Stimulated activated CD8-positive, alpha-beta memory T cell treated with anti-CD3 and anti-CD28 coated beads, Interleukin-15, amount 100 ng/mL, for 4 hours (primary cell): Measurements from ENCODE around the gene CRY2.
"Not testable (repeated sequence)": the region's sequence is repeated elsewhere in the genome, so short reads cannot be mapped to it uniquely, and the experiment has no call there.

Experiments
- DNase-seq, 2 donors: peaks; one replicate each; pipeline ENCODE4 v3.0.0-alpha.2; 2020; ENCODE audit warnings: low read depth in 2 of 2

The CRY2 gene

DNA sequence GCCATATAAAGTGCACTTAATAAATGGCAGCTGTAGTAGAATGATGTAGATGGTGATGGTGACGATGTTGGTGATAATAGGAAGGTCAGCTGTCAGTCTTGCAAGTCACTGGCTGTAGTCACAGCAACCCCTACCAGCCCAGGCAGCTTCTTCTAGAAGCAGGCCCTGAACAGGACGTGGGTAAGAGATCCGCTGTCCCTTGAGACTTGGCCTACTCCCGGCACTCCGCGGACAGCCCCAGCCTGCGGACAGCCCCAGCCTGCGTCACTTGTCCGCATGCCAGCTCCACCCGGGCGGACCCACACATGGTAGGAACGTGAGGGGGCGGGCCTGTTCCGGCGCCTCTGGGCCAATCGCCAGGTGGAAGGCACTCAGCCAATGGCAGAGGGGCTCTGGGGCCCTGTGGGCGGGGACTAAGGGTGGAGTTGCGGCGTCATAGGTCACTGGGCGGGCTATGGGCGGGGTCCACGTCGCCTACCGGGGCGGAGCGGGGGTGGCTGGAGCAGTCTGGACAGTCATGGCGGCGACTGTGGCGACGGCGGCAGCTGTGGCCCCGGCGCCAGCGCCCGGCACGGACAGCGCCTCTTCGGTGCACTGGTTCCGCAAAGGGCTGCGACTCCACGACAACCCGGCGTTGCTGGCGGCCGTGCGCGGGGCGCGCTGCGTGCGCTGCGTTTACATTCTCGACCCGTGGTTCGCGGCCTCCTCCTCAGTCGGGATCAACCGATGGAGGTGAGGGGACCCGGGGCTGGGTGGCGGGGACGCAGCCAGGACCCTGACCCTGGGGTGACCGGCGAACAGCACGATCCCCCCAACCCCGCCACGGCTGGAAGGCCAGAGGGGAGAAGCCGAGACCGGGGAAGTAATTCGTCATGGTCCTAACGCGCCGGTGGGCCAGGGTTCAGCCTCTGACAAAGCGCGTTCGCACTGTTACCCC lies at the start of gene CRY2:
TSS of gene CRY2 (plus strand) at position 502 of the 937 bp plus-strand sequence. CDS start at position 518, 16 bp downstream.
- DNase-seq: peak; percentile 97 to 98

DNA sequence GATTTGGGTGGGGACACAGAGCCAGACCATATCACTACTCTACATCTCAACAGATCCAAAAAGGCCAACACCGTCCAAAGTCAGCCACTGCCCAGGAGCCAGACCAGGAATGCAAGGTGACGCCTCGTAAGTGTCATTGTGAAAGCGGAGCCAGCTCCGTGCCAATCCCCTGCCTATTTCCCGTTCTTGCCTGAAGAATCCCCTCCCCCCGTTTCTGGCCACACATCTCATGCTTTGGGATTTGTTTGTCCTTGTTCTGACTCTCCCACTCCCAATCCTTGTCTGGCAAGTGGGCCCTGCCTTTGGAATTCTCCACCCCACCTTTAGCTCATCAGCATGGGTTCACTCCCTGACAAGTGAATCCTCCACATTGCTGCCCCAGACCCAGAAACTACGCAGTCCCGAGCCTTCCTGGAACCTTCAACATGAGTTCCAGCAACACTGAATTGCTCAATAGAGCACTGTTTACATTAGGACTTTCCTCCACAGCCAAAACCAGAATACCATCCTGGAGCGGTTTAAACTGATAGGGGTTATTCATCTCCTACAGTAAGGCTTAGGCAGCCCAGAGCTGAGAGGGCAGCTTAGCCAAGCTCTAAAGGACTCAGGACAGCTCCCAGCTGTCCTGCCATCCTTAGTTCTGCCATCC lies 48.4 kb upstream of the CRY2 start:
- DNase-seq: no peak

DNA sequence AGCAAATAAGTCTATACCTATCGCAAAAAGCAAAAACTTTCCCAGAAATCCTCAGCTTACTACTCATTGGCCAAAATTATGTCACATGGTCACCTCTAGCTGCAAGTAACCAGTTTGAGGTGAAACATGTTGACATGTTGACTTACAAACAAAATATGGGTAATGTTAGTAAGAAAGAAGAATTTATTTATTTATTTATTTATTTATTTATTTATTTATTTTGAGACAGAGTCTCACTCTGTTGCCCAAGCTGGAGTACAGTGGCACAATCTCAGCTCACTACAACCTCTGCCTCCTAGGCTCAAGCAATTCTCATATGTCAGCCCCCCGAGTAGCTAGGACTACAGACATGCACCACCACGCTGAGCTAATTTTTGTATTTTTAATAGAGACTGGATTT lies 47.7 kb upstream of the CRY2 start:
- no peak for DNase-seq

DNA sequence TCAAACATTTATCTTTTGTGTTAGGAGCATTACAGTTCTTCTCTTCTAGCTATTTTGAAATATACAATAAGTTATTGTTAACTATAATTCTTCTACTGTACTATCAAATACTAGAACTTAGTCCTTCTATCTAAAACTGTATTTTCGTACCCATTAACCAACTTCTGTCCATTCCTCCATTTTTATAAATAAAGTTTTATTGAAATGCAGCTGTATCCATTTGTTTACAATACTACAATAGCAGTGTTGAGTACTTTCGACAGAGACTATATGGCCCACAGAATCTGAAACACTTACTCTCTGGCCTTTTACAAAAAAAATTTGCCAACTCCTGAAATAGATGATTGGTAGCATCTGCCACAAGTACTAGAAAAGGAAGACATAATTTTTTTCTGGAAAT lies 47.0 kb upstream of the CRY2 start:
- no peak for DNase-seq

DNA sequence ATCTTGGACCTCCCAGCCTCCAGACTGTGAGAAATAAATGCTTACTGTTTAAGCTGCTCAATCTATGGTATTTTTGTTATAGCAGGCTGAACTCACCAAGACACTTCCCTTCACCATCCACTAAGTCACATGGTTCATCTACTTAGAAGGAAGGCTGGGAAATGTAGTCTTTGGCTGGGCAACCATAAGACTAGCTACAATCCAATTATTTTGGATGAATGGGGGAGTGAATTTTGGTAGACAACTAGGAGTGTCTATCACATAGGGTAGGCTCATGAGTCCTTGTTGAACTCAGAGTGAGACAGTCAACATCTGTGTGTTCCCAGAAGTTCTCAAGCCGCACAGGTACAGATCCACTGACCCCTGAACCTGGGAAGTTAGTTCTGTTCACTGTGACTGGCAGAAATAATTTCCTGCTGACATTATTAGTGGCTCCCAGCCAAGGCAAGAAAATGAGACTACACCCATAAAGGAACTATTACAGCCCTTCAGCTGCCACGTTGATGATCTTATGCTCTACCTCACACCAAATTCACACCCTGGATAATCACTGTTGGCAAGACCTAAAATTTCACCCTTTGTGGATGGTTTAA lies 45.5 kb upstream of the CRY2 start:
- no peak for DNase-seq

DNA sequence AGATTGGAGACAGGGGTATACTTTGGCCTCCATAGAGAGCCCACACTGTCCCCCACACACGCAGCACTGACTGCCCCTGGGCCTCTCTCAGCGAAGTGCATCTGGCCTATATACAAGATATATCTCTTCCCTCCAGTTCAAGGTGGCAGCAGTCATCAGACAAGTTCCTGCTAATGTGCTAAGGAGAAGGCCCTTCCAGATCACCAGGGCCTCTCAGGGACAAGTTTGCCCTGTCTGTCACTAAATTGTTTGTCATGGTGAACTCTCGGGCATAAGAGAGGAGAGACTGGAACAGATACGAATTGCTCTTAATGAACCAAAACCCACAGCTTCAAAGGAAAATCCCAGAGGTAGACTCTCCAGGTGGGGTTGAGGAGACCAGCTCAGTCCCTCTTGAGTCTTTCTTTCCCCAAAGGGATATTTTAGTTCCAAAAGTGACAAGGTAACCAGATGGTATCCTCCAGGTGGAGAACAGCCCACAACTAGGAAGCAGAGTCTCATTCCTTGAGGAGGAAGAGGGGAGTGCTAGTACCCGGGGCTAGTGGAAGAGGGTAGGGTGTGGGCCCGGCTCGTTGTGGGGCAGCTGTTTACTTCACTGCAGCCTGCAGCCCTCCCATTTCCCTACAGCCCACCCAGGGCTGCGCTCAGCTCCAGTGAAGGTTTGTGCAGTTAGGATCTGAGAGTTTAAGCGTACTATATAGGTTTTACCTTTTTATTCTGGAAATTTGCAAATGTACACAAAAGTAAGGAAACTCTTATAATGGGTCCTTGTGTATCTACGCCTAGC lies 44.6 kb upstream of the CRY2 start:
- no peak for DNase-seq

DNA sequence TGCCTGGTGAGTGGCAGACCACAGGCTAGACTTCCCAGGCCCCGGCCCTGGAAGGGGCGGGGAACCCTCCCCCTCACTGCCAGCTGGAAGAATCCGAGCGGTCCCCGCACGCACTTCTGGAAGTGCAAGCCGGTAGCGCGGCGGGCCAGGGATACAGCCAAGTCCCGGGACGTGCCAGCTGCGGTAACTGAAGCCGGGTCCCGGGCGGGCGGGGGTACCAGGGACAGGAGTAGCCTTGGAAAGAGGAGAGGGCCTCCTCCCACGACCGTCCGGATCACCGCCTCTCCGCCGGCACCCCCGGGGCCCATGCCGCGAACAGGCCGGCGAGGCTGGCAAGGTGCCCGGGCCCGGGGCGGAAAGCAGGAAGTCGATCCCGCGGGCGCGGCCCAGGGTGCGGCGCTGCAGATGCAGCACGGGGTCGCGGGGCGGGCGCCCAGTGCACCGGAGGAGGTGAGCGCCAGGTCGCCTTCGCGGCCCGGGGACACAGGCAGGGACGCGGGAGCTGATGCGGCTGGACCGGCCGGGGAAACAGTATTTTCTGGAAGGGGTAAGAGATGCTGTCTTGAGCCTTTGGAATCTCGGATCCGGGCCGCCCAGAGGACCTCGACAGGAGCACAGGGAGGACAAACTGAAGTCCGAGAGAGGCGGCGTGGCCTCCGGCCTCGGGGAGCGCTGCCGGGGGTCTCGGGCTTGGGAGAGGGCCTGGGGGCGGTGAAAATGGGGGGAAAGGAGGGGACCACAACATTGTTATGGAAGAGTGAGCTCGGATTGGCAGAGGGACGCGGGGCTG lies 43.1 kb upstream of the CRY2 start:
- DNase-seq: peak; percentile 11 to 35

DNA sequence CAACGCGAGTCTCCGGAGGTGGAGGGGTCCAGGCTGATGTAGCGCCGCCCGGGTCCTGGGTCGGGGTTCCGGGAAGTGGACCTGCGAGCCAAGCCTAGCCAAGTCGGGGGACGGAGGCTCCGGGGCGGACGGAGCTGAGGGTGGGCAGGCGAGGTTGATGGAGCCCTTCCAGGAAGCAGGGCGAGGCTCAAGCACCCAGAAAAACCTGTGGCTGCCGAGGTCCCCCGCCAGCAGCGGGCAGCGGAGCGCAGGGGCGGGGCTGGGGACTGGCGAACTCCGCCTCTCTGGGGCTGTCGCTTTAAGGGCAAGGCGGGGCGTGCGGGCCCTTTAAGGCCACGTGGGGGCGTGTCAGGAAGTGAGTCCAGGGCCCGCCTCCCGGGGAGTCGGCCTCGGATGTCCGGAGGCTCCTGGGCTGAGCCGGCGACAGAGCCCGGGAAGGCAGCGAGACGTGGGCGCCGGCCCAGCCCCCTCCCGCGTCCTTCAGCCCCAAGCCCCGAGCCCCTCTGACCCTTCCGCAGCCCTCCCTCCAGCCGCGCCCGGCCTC lies 42.4 kb upstream of the CRY2 start, which contains the start of gene SLC35C1:
TSS of gene SLC35C1 (plus strand) at position 389 of the 544 bp plus-strand sequence. CDS start 653 bp downstream, outside the sequence.
- peak; percentile 89 to 91 for DNase-seq

DNA sequence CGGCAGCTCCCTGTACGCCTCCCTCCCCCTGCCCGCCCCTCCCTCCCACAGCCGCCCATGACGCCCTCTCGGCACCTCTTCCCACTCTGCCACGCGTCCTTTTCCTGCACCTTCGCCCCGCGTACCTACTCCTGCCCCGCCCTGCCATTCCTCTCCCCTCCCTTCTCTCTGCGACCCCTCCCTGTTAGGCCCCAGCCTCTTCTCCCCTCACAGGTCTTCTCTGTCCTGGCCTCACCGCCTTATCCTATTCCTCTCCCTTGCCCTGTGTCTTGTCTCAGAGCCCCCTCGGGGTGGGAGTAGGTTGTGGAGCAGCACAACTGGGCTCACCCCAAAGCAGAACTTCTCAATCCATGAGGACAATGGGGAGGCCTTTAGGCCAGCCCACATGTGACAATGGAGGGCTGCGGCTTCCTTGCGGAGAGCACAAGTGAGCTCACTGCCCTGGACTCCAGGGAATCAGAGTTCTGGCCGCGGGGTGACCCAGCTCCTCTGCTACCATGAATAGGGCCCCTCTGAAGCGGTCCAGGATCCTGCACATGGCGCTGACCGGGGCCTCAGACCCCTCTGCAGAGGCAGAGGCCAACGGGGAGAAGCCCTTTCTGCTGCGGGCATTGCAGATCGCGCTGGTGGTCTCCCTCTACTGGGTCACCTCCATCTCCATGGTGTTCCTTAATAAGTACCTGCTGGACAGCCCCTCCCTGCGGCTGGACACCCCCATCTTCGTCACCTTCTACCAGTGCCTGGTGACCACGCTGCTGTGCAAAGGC lies 41.8 kb upstream of the CRY2 start:
- DNase-seq: peak in 1 of 2 donors; percentile 10

DNA sequence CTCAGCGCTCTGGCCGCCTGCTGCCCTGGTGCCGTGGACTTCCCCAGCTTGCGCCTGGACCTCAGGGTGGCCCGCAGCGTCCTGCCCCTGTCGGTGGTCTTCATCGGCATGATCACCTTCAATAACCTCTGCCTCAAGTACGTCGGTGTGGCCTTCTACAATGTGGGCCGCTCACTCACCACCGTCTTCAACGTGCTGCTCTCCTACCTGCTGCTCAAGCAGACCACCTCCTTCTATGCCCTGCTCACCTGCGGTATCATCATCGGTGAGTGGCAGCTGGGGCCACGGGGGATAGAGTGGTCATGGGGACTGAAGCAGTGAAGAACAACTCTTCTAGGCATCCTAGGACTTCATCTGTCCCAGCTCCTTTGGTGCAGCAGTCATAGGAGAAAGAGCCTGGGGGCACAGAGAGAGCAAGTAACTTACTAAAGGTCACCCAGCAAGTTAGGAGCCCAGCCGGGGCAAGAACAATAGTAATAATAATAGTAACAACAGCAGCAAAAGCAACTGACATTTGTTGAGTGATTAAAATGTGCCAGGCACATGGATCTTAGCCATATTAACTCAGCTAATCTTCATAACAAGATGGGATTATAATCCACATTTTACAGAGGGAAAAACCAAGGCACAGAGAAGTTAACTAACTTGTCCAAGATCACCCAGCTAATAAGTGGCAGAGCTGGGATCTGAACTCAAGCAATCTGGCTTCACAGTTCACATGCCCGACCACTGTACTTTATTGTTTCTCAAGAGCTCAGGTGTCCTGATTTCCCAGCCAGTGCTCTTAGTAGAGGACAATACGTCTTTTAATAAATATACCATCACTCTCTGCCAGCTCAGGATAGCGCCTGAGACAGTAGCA lies 41.0 kb upstream of the CRY2 start:
- DNase-seq: no peak

DNA sequence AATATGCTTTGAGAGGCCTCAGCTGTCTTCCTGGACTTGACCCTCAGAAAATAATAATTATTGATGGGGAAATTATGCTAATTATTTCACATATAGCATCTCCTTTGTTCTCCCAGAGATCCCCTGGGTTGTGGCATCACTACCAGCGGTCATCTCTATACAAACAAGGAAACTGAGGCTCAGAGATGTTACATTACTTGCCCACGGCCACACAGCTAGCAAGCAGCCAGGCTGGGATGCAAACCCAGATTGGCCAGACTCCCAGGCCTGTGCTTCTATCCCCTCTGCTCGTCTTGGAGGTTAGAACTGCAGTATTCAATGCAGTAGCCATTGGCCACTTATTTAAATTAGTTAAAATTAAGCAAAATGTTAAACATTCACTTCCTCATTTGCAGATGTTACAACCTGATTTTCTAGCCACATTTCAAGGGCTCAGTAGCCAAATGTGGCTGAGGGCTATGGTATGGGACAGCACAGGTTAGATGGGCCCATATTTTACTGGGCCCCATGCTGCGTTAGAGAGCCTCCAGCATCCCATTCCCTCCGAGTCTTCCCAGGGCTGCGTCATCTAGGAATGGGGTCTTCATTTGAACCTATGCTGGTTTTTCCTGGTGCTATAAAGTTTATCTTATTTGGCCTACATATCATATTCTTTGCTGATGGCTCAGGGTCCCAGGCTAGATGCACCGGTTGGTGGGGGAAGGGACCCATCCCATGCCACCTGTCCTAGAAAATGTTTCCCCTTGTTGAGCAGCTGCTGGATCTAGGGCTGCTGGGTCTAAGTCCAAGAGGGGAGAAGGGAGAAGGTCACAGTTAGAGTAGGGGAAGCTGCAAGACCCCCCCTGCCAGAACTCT lies 40.1 kb upstream of the CRY2 start:
- DNase-seq: no peak

DNA sequence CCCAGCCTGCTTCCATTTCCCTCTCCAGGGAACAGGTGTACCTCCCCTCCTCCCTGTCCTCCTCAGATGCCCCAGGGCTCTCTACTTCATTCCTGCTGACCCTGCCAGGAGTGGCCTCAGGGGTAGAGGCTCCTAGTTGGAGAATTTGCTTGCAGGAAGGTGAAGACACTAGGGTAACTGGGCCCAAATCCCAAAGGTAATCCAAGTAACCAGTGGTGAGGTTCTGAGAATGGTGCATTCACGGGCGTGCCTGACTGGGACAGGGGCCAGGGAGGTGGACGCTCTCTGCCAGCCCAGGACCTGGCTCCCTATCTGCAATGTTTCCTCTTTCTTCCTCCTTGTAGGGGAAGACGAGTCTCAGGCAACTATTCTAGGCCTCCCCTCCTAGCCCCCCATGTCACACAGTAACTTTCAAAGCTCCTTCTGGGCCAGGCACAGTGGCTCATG lies 39.5 kb upstream of the CRY2 start:
- no peak for DNase-seq

DNA sequence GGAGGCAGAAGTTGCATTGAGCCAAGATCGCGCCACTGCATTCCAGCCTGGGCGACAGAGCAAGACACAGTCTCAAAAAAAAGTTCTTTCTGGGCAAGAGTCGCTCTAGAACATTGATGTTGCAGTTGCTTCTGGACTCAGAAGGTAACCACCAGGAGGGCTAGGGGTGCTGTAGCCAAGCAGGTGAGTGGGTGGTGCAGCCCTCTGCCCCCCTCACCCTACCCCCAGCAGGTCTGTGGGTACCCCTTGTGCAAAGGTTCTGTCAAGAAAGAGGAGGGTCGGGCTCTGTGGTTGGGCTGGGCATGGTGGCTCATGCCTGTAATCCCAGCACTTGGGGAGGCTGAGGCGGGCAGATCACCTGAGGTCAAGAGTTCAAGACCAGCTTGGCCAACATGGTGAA lies 38.8 kb upstream of the CRY2 start:
- DNase-seq: not testable (repeated sequence)

DNA sequence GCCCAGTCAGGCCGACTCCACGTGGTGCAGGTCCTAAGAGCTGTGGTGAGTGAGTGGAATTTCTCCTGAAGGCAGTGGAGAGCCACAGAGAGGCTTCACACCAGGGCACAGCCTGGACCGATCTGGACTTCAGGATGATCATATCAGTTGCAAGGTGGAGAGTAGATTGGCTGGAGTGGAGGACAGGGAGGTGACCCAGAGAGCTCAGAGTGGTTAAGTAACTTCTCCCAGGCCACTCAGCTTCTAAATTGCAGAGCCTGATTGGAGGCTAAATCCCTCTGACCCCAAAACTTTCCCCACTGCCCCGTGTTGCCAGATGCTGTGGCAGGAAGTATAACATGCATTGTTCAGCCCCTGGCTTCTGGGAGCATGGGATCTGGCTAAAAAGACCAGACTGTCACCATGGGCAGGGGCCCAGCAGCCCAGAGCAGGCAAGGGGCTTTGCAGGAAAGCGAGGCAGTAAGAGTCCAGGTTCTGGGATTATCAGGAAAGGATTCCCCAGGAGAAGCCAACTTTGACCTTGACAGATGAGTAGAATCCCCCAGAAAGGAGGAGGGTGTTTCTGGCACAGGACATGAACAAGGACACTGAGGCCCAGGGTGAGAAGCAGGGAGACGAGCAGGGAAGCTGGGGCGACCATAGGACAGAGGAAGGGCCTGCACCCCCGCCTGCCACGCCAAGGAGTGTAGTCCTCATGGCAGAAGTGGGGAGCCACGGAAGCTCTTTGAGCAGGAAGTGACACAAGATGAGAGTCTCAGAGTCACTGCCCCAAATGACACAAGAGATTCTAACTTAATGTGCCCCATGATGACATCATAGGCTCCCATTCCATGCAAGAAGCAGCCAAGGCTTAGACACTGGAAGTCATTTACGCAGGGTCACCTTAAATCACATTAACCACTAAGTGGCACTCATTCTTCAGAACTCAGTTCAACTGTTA lies 37.5 kb upstream of the CRY2 start:
- no peak for DNase-seq

DNA sequence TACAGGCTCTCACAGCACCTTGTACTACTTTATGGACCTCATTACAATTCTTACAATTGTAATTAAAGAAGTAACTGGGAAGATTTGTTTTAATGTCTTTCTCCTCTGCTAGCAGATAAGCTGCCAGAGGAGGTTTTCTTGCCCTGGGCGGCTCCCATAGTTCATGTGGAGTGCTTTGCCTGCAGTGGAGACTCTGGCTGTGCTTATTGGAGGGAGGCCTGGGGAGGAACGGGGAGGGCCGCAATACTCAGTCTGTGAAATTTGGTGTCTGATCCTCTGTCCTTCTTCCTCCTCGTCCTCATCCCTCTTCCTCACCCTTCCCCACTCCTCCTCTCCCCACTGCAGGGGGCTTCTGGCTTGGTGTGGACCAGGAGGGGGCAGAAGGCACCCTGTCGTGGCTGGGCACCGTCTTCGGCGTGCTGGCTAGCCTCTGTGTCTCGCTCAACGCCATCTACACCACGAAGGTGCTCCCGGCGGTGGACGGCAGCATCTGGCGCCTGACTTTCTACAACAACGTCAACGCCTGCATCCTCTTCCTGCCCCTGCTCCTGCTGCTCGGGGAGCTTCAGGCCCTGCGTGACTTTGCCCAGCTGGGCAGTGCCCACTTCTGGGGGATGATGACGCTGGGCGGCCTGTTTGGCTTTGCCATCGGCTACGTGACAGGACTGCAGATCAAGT lies 36.7 kb upstream of the CRY2 start:
- DNase-seq: no peak

DNA sequence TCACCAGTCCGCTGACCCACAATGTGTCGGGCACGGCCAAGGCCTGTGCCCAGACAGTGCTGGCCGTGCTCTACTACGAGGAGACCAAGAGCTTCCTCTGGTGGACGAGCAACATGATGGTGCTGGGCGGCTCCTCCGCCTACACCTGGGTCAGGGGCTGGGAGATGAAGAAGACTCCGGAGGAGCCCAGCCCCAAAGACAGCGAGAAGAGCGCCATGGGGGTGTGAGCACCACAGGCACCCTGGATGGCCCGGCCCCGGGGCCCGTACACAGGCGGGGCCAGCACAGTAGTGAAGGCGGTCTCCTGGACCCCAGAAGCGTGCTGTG lies 36.2 kb upstream of the CRY2 start:
- no peak for DNase-seq
